Ascending aorta (tissue), 2 donors: ENCODE measurements around the gene CTU1. TPM values are rescaled to one million over a fixed set of nuclear protein-coding genes. Genes with fewer than 3 reads are reported as not detected.

Source experiments
- DNase-seq, 2 donors: peaks; one replicate each; pipeline ENCODE4 v3.0.0-alpha.2; 2019; ENCODE audit warnings: low spot score in 2 of 2
- H3K27ac ChIP-seq, 2 donors: fragments of 200-600 bp; sonication (generic); one replicate each; pipeline ENCODE4 v1.5.1; 2016 to 2017; ENCODE audit warnings: mild to moderate bottlenecking in 1 of 2
- H3K27me3 ChIP-seq: fragments of 200-600 bp; sonication (generic); one replicate; pipeline ENCODE4 v1.5.1; 2017
- H3K36me3 ChIP-seq, 2 donors: fragments of 200-600 bp; sonication (generic); one replicate each; pipeline ENCODE4 v1.5.1; 2016
- H3K4me1 ChIP-seq, 2 donors: fragments of 200-600 bp; sonication (generic); one replicate each; pipeline ENCODE4 v1.5.1; 2016 to 2017; ENCODE audit warnings: mild to moderate bottlenecking in 1 of 2
- H3K4me3 ChIP-seq, 2 donors: fragments of 200-600 bp; sonication (generic); one replicate each; pipeline ENCODE4 v1.5.1; 2016 to 2017; ENCODE audit warnings: mild to moderate bottlenecking in 1 of 2
- H3K9me3 ChIP-seq, 2 donors: fragments of 200-600 bp; sonication (generic); one replicate each; pipeline ENCODE4 v1.5.1; 2016
- intact Hi-C: fragments of 100-400 bp; cut with DNase I; formaldehyde crosslinking; loops from one replicate; pipeline ENCODE4 v1.15.1; 2023
- total RNA-seq: library from RNA; depleted of rRNA; stranded (reverse); fragments of >200 nt; gene quantifications from one replicate; pipeline ENCODE4 v1.1.0, GENCODE V29; 2016
- TF ChIP-seq, protein P1 (sequence below), 3 experiments: fragments of 200-600 bp in 2 of 3; fragments of 450-650 bp in 1 of 3; sonication (generic) in 2 of 3; IDR thresholded peaks; one replicate each; pipeline ENCODE4 v1.5.1; 2016 to 2019; ENCODE audit warnings: antibody characterized with exemption in 3 of 3, mild to moderate bottlenecking in 1 of 3, moderate library complexity in 1 of 3

The CTU1 gene
- total RNA-seq, 1 donor from 2014 or later = 8.9 TPM

DNA sequence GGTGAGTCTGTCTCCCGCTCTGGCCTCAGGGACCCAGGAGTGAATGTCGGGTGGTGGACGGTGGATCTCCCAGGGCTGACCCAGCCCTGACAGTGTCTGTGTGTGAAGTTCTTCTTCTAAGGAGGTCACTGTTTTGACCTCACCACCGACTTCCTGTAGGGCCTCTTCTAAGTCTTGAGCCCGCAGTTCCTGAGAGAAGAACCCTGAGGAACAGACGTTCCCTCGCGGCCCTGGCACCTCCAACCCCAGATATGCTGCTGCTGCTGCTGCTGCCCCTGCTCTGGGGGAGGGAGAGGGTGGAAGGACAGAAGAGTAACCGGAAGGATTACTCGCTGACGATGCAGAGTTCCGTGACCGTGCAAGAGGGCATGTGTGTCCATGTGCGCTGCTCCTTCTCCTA lies 33.9 kb upstream of the CTU1 start, which contains the start of gene SIGLEC7:
Gene SIGLEC7 (plus strand): TSS at position 183 of the 400 bp plus-strand sequence. CDS start 69 bp downstream, at position 252.
- no peaks in the 10 kb centered on the region for H3K9me3 ChIP-seq
- no peaks in the 10 kb centered on the region for H3K36me3 ChIP-seq
- no peak for DNase-seq
- H3K27me3 ChIP-seq = no peaks in the 10 kb centered on the region
- TF ChIP-seq, protein P1, sequence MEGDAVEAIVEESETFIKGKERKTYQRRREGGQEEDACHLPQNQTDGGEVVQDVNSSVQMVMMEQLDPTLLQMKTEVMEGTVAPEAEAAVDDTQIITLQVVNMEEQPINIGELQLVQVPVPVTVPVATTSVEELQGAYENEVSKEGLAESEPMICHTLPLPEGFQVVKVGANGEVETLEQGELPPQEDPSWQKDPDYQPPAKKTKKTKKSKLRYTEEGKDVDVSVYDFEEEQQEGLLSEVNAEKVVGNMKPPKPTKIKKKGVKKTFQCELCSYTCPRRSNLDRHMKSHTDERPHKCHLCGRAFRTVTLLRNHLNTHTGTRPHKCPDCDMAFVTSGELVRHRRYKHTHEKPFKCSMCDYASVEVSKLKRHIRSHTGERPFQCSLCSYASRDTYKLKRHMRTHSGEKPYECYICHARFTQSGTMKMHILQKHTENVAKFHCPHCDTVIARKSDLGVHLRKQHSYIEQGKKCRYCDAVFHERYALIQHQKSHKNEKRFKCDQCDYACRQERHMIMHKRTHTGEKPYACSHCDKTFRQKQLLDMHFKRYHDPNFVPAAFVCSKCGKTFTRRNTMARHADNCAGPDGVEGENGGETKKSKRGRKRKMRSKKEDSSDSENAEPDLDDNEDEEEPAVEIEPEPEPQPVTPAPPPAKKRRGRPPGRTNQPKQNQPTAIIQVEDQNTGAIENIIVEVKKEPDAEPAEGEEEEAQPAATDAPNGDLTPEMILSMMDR (IDR thresholded peaks at IDR 0.05) = no peak
- H3K27ac ChIP-seq = peak within 1 kb of the TSS in 1 of 2 donors; percentile 27
- intact Hi-C loops = no loop called here
- no peak within 1 kb of the TSS for H3K4me3 ChIP-seq
- no peaks in the 10 kb centered on the region for H3K4me1 ChIP-seq

DNA sequence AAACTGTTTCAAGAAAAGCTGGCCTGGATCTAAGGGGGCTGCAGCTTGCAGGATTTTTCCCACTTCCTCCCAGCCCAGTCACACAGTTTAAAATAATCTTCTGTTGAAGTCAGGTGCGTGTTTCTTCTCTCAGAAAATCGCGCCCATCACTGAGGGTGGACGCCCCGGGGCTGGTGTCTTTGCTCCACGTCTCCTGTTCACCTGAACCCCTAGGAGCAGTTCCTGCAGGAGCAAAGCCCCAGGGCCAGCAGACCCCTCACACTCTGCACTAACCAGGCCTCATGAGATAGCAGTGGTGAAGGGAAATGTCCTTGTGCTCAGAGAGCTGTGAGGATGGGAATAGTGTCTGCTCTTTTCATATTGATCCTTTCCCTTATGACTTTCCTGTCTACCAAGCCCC lies 33.0 kb upstream of the CTU1 start:
- Histone ChIP-seq H3K27me3 (no peaks in the 10 kb centered on the region), H3K4me1 (no peaks in the 10 kb centered on the region), H3K9me3 (no peaks in the 10 kb centered on the region), H3K4me3 (no peak overlapping the region), H3K27ac (no peak overlapping the region), H3K36me3 (no peaks in the 10 kb centered on the region)
- no peak for DNase-seq
- intact Hi-C loops = no loop called here
- TF ChIP-seq, protein P1 (IDR thresholded peaks at IDR 0.05) = no peak

DNA sequence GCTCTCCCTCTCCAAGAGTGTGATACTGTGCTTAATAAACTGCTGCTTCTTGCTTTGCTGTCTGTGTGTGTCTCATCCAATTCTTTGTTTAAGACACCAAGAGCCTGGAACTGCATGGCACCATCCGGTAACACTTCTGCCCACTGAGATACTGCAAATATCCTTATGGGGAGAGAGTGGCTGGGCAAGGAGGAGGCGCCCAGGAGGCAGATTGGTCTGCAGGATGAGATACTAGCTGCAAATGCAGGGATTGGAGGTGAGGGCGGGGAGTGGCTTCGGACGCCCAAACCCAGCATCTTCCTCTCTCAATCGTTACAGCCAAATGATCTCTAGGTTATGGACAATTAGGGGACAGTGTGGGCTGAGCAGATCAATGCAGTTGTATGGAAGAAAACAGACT lies 32.2 kb upstream of the CTU1 start:
- no peaks in the 10 kb centered on the region for H3K27me3 ChIP-seq
- H3K4me3 ChIP-seq = no peak overlapping the region
- TF ChIP-seq, protein P1 (IDR thresholded peaks at IDR 0.05) = no peak
- intact Hi-C loops = no loop called here
- no peaks in the 10 kb centered on the region for H3K36me3 ChIP-seq
- H3K4me1 ChIP-seq = no peaks in the 10 kb centered on the region
- no peak overlapping the region for H3K27ac ChIP-seq
- H3K9me3 ChIP-seq = no peaks in the 10 kb centered on the region
- DNase-seq = no peak

DNA sequence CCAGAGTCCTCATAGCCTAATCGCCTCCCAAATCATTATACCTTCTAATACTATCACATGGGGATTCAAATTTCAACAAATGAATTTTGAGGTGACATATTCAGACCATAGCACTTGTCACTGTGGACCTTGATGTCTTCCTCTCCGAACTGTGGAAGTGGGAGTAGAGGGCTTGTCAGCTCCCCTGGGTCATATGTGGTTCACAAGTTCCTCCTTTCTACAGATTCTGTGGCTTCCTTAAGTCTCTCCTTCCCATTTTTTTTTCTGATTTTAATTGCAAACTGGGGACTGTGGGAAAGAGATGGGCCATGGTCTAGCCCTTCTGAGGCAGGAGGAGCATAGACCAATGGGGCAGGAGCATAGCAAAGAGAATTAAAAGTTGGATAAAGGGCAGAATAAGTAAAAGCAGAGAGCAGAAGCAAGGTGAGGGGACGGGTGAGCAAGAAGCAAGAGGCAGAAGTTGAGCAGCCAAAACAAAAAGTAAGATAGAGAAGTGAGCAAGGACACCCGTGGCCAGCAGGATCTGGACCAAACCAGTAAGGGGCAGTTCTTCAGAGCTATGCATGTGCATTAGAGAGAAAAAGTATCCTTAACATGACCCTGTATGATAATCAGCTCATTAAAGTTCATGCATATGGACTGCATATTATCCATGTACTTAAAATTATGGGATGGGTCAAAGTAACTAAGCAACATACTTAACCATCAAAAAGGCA lies 31.2 kb upstream of the CTU1 start:
- Histone ChIP-seq H3K27ac (peak overlapping the region in 1 of 2 donors; percentile 55), H3K36me3 (no peaks in the 10 kb centered on the region), H3K27me3 (no peaks in the 10 kb centered on the region), H3K4me3 (no peak overlapping the region), H3K4me1 (no peaks in the 10 kb centered on the region), H3K9me3 (no peaks in the 10 kb centered on the region)
- TF ChIP-seq, protein P1 (IDR thresholded peaks at IDR 0.05) = no peak
- DNase-seq = no peak
- intact Hi-C loops = no loop called here

DNA sequence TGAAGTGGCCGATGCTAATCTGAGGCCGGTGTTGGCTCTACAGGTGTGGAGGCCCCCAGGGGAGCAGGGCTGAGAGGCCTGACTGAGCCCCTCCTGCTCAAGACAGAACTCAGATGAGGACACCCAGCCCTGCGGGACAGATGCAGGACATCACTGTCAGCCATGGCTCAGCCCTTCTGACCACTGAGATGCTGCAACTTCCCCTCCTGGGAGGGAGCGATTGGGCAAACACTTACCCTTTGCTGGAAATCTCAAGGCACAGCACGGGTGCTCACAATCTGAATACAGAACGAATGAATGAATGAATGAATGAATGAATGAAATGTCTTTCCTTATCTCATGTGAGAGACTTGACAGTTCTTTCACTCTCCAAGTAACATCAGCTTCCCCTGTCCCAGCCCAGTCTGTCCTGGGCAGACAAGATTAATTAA lies 30.4 kb upstream of the CTU1 start:
- intact Hi-C loops = no loop called here
- no peak overlapping the region for H3K4me3 ChIP-seq
- TF ChIP-seq, protein P1 (IDR thresholded peaks at IDR 0.05) = no peak
- no peaks in the 10 kb centered on the region for H3K4me1 ChIP-seq
- no peaks in the 10 kb centered on the region for H3K27me3 ChIP-seq
- H3K27ac ChIP-seq = peak overlapping the region in 1 of 2 donors; percentile 55
- H3K9me3 ChIP-seq = no peaks in the 10 kb centered on the region
- no peaks in the 10 kb centered on the region for H3K36me3 ChIP-seq
- peak; percentile 39 to 70 for DNase-seq
